BLaER1 (cell line): Measurements from ENCODE around the gene POC1B.

Experiments
- H3K27ac ChIP-seq: shearing (Covaris generic); formaldehyde crosslinking; 2 replicates; pipeline ENCODE4 v1.8.1; 2022
- H3K27me3 ChIP-seq: shearing (Covaris generic); formaldehyde crosslinking; 2 replicates; pipeline ENCODE4 v1.8.1; 2022
- H3K36me3 ChIP-seq: shearing (Covaris generic); formaldehyde crosslinking; 2 replicates; pipeline ENCODE4 v1.8.1; 2022
- H3K4me1 ChIP-seq: shearing (Covaris generic); formaldehyde crosslinking; 2 replicates; pipeline ENCODE4 v1.8.1; 2022
- H3K4me2 ChIP-seq: shearing (Covaris generic); formaldehyde crosslinking; 2 replicates; pipeline ENCODE4 v1.8.1; 2022
- H3K4me3 ChIP-seq: shearing (Covaris generic); formaldehyde crosslinking; 2 replicates; pipeline ENCODE4 v1.8.1; 2022
- H3K9ac ChIP-seq: shearing (Covaris generic); formaldehyde crosslinking; 2 replicates; pipeline ENCODE4 v1.8.1; 2022
- H3K9me3 ChIP-seq: shearing (Covaris generic); formaldehyde crosslinking; 2 replicates; pipeline ENCODE4 v1.8.1; 2022
- H4K20me1 ChIP-seq: shearing (Covaris generic); formaldehyde crosslinking; 2 replicates; pipeline ENCODE4 v1.8.1; 2022
- Cebpa-rat ChIP-seq: shearing (Covaris generic); IDR thresholded peaks from 2 replicates; pipeline ENCODE4 v1.8.1; 2022

POC1B gene

DNA sequence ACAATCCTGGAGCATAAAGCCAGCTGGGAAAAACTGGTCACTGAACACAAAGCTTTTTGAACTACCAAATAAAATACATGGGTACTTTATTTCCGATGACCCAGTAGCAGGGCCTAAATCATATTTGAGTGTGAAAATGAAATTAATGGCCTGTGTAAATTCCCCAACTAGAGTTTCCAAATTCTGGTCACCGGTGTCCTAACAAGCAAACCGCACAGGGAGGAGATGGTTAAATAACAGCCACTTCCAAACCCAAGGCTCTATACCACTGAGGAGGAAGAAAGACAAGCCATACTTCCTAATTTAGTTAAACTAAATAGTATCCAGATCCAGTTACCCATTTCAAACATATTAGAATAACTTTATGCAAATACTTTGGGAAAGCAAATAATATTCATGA, 133.5 kb downstream of the POC1B start:
- no peak overlapping the region for H3K4me2 ChIP-seq
- H4K20me1 ChIP-seq: no peaks in the 10 kb centered on the region
- no peak for TF ChIP-seq Cebpa-rat
- H3K27ac ChIP-seq: no peak overlapping the region
- H3K4me3 ChIP-seq: no peak overlapping the region
- H3K9me3 ChIP-seq: no peaks in the 10 kb centered on the region
- no peaks in the 10 kb centered on the region for H3K36me3 ChIP-seq
- H3K27me3 ChIP-seq: no peaks in the 10 kb centered on the region
- no peak overlapping the region for H3K9ac ChIP-seq
- H3K4me1 ChIP-seq: peaks cover 14% of the 10 kb centered on the region

DNA sequence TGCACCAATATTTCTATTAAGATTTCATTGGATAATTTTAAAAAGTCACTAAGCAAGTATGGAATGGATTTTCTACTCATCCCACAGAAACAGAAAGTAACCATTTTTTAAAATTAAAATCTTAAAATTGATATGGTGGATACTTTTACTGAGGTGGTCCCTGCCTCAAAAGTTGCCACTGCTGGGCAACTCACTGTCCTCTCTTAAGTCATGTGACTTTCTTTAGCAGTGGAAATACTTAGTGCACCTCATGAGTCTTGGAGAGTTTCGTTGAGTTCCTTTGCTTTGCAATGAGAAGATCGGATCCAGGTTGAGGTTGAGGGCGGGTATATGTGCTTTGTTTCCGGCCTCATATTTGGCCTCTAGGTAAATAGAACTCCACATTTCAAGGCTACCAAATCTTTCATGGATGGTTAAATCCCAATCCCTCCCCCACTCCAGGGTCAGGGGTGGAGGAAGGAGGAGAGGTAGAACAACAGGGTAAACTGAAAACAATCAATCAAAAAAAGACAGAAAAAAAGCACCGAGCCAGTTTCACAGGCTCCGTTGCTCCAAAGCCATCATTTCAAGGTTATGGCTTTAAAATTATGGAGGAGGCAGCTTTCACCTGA, 134.0 kb downstream of the POC1B start:
- no peak for TF ChIP-seq Cebpa-rat
- H3K4me2 ChIP-seq: no peak overlapping the region
- no peak overlapping the region for H3K9ac ChIP-seq

DNA sequence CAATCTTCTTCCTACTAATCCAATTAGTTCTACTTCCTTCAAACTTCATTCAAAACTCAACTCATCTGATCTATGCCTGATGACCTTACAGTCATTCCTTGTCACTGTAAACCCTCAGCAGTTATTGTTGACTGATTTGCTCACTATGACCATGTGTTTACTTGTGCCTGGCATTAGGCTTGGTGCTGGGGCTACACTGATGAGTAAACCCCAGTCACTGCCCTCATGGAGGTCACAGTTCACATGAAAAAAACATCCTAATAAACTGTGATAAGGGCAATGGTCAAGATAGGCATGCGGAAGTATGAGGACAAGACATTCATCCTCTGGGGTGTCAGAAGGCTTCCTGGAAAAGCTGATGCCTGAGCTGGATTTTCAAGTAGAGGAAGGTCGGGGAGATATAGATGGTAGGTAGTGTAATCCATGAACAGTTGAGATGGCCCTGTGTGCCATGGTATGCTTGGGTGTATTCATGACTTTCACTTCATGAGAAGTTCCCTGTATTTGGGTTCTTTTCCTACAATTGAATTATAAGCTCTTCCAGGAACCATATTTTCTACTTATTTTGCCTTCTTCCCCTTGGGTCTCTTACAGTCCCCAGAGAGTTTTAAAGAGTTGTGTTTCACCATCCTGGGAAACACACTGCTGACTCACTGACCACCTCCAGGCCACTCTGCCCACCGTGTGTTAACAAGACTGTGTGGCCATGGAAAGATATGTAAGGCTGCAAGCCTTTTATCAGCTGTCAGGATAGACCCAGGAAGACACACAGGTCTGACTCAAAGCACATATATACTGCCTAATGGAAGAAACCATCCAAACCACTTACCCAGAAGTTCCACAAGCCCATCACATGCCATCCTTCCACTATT, 134.8 kb downstream of the POC1B start:
- Histone ChIP-seq H3K27me3 (no peaks in the 10 kb centered on the region), H3K36me3 (no peaks in the 10 kb centered on the region), H3K4me2 (peak overlapping the region; percentile 11; the same call in 1 of the 2 replicates), H3K9ac (no peak overlapping the region), H3K27ac (no peak overlapping the region), H3K4me1 (peaks cover 14% of the 10 kb centered on the region), H3K4me3 (no peak overlapping the region), H3K9me3 (no peaks in the 10 kb centered on the region), H4K20me1 (no peaks in the 10 kb centered on the region)
- TF ChIP-seq Cebpa-rat: no peak

More for the DNA sequence above, 134.0 kb downstream of the POC1B start:
- Histone ChIP-seq H4K20me1 (no peaks in the 10 kb centered on the region), H3K4me1 (peaks cover 14% of the 10 kb centered on the region), H3K9me3 (no peaks in the 10 kb centered on the region), H3K36me3 (no peaks in the 10 kb centered on the region), H3K4me3 (no peak overlapping the region), H3K27me3 (no peaks in the 10 kb centered on the region), H3K27ac (no peak overlapping the region)

DNA sequence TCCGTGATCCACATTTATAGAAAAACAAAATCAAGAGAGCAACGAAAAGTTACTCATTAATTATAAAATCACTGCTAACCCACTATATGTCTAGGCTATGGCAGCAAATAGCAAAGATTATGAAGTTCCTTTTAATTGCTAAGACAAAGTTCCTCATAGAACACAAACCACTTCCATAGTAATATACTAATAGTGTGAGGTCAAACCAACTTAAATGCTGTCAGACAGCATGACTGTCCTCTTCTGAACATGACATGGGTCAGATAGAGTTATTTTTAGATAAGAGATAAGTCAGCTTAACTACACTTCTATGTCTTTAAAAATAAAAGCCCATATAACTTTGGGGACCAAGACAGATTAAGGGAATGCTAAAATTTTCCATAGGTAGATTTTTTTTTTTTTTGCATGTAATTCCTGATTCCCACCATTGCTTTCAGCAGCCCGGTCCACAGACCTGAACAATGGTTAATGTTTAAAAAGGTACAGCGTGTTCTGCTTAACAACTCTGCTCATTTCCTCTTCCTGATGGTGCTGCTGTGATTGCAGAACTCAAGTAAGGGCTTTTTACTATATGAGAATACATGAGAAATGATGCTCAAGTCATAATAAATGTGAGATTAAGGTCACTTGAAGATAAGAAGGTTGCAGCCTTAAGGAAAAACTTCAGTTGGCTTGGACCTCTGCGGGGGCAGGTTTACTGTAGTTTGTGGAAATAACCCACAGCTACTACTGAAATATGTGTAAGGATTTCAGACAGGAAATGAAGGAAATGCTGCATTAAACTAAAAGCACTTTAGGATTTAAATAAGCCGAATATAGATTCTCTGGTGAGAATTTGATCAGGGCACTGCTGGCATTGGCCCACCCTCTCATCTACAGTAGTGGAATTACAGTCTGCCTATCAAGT, 135.8 kb downstream of the POC1B start:
- no peaks in the 10 kb centered on the region for H4K20me1 ChIP-seq
- no peak overlapping the region for H3K27ac ChIP-seq
- no peaks in the 10 kb centered on the region for H3K9me3 ChIP-seq
- peaks cover 14% of the 10 kb centered on the region for H3K4me1 ChIP-seq
- no peaks in the 10 kb centered on the region for H3K36me3 ChIP-seq
- no peaks in the 10 kb centered on the region for H3K27me3 ChIP-seq
- no peak for TF ChIP-seq Cebpa-rat
- H3K4me2 ChIP-seq: peak overlapping the region; percentile 11
- no peak overlapping the region for H3K9ac ChIP-seq
- H3K4me3 ChIP-seq: no peak overlapping the region

DNA sequence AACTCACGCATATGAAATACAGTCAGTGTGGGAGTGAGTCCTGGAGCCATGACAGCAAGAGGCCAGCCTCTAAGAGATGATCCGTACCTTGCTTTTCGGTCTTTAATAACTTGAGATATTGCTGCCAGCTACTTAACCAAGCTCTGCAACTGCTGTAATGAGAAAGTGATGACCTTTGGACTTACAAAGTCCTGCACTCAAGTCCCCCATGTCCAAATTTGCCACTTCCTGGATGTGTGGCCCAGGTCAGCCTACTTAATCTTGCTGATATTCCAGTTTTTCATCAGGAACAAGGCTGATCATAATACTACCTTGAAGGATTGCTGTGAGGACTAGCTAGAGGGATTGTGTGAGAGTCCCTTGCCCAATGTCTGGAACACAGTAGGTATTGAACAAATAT, 139.7 kb downstream of the POC1B start:
- TF ChIP-seq Cebpa-rat: no peak
- no peak overlapping the region for H3K27ac ChIP-seq
- H3K4me3 ChIP-seq: no peak overlapping the region
- no peak overlapping the region for H3K9ac ChIP-seq
- H3K27me3 ChIP-seq: no peaks in the 10 kb centered on the region
- H3K9me3 ChIP-seq: no peaks in the 10 kb centered on the region
- H3K36me3 ChIP-seq: no peaks in the 10 kb centered on the region
- peaks cover 32% of the 10 kb centered on the region for H3K4me1 ChIP-seq
- H4K20me1 ChIP-seq: no peaks in the 10 kb centered on the region
- no peak overlapping the region for H3K4me2 ChIP-seq

DNA sequence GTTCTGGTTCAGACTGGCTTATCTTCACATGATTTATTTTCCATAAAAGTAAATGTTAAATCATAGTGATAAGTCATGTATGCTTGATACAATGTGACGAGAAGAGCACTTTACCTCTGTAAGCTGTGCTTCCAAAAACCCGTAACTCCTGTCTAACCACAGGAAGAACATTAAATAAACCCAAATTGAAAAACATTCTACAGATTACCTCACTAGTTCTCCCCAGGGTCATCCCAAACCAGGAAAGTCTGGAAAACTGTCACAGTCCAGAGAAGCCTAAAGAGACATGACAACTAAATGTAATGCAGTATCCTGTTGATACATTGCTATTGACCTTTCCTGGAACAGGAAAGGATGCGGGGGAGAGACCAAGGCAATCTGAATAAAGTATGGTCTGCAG, 141.0 kb downstream of the POC1B start:
- H3K27ac ChIP-seq: no peak overlapping the region
- H3K36me3 ChIP-seq: no peaks in the 10 kb centered on the region
- H4K20me1 ChIP-seq: no peaks in the 10 kb centered on the region
- peak overlapping the region; percentile 72; the same call in 1 of the 2 replicates for H3K4me2 ChIP-seq
- no peaks in the 10 kb centered on the region for H3K27me3 ChIP-seq
- no peak for TF ChIP-seq Cebpa-rat
- no peak overlapping the region for H3K9ac ChIP-seq
- H3K4me3 ChIP-seq: no peak overlapping the region
- peaks cover 22% of the 10 kb centered on the region for H3K4me1 ChIP-seq
- H3K9me3 ChIP-seq: no peaks in the 10 kb centered on the region

DNA sequence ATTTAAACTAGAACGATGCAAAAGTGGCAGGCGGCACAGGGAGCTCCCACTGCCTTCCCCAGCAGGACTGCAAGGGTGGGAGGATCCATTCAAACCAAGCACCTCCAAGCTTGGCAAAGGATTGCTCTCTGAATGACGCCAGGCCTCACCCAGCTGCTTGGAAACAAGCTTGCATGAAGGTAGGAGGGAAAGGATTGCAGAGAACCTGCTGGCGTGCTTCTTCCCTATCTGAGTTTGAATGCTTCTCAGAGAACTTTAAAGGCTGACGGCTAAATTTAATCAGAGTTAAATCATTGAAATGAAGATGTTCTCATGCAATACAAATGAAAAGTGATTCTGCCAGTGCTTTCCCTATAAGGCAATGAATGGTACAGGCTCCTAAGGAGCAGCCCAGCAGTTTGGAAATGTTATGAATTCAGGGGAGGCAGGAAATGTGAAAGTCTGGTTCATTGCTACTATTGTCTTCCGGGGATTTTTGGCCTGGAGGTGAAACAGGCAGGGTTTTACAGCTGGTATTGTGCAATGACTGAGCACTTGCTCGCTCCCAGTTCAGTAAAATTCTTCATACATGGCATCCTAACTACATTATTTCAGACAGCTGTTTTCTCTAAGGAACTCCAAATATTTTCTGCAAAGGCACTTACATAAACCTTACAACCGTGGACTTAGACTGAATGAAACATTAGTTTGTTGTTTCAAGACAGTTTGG, 141.6 kb downstream of the POC1B start:
- Histone ChIP-seq H4K20me1 (no peaks in the 10 kb centered on the region), H3K4me3 (no peak overlapping the region), H3K4me2 (peak overlapping the region; percentile 72), H3K27me3 (no peaks in the 10 kb centered on the region), H3K9ac (no peak overlapping the region), H3K27ac (no peak overlapping the region), H3K36me3 (no peaks in the 10 kb centered on the region), H3K9me3 (no peaks in the 10 kb centered on the region), H3K4me1 (peaks cover 19% of the 10 kb centered on the region)
- TF ChIP-seq Cebpa-rat: no peak

DNA sequence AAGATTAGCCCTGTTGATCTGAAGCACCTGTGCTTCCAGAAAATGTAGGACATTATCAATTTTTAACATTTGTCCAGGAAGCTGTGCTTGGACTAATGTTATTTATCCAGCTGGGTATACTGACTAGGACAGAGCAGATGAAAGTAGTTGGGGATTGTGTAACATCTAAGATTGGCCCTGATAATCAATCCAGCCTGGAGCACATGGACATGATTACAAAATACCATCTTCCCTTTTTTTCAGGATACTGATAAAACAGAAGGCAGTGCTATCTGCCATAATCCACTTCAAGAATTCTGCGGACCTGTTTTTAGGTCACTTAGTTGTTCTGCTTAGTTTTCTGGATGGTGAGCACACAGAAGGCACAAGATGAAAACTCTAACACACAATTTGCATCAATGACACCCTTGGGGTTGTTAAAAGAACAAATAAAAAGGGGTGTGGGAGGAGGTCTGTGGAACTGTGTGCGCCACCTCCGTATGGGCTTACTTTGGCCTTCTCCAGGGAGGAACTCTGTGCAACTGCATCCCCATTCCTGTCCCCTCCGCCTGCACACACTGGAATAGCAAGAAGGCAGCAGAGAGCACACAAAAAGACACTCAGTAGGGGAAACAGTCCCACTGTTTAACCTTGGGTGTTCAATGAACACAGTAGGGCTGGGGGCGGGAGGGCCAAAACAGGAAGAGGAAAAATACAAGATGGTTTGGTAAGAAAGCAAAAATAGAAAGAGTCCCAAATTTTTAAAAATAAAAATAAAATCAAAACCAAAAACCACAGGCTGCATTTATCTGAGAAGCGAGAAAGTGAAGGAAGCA, 142.4 kb downstream of the POC1B start:
- Histone ChIP-seq H3K36me3 (no peaks in the 10 kb centered on the region), H3K4me2 (peak overlapping the region; percentile 72), H3K27me3 (no peaks in the 10 kb centered on the region), H3K9me3 (no peaks in the 10 kb centered on the region), H3K9ac (no peak overlapping the region), H3K27ac (no peak overlapping the region), H3K4me1 (peaks cover 26% of the 10 kb centered on the region), H4K20me1 (no peaks in the 10 kb centered on the region), H3K4me3 (no peak overlapping the region)
- TF ChIP-seq Cebpa-rat: no peak
